ENCODE results near the gene ABCA12.
A peak's percentile ranks its signal among the peaks of the same experiment; 100 is the strongest.
"Not testable (repeated sequence)": the region's sequence is repeated elsewhere in the genome, so short reads cannot be mapped to it uniquely, and the experiment has no call there.

ABCA12 gene, protein sequence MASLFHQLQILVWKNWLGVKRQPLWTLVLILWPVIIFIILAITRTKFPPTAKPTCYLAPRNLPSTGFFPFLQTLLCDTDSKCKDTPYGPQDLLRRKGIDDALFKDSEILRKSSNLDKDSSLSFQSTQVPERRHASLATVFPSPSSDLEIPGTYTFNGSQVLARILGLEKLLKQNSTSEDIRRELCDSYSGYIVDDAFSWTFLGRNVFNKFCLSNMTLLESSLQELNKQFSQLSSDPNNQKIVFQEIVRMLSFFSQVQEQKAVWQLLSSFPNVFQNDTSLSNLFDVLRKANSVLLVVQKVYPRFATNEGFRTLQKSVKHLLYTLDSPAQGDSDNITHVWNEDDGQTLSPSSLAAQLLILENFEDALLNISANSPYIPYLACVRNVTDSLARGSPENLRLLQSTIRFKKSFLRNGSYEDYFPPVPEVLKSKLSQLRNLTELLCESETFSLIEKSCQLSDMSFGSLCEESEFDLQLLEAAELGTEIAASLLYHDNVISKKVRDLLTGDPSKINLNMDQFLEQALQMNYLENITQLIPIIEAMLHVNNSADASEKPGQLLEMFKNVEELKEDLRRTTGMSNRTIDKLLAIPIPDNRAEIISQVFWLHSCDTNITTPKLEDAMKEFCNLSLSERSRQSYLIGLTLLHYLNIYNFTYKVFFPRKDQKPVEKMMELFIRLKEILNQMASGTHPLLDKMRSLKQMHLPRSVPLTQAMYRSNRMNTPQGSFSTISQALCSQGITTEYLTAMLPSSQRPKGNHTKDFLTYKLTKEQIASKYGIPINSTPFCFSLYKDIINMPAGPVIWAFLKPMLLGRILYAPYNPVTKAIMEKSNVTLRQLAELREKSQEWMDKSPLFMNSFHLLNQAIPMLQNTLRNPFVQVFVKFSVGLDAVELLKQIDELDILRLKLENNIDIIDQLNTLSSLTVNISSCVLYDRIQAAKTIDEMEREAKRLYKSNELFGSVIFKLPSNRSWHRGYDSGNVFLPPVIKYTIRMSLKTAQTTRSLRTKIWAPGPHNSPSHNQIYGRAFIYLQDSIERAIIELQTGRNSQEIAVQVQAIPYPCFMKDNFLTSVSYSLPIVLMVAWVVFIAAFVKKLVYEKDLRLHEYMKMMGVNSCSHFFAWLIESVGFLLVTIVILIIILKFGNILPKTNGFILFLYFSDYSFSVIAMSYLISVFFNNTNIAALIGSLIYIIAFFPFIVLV (N-terminal part only)

DNA sequence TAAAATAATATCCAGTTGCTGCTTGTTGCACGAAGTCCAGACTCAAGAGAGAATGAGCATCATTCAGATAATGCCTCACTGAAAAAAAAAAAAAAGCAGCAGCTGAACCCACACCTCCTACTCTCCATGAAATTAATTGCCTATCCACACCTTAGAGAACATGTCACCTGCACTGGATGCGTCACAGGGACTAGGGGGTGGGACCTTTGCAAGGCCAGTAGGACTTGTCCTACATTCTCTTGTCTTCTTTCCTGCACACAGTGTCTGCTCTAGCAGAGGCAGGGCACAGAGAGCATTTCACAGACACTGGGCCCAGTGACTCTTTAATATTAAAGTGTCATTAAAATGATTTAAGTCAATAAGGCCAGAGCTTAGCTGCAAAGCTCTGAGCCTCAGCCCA, at the start of gene ABCA12:
ABCA12 (minus strand) TSS at position 148 of the 400 bp plus-strand sequence. CDS start 418 bp downstream, outside the sequence.
- DNase-seq = peak; percentile 67

- DNase-seq = no peak
These were observed 49.7 kb upstream of the ABCA12 start for GRCh38 chr2:215188078-215188477.

GRCh38 chr2:215186021-215186420, 47.6 kb upstream of the ABCA12 start:
- no peak for DNase-seq

DNA sequence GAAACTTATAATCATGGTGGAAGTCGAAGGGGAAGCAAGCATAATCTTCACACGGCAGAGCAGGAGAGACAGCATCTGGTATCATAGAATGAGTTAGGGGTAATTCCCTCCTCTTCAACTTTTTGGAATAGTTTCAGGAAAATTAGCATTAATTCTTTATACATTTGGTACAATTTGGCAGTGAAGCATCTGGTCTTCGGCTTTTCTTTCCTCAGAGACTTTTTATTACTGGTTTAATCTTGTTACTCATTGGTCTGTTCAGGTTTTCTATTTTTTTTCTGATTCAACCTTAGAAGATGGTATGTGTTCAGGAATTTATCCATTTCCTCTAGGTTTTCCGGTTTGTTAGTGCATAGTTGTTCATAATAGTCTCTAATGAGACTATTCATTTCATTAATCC, 39.7 kb upstream of the ABCA12 start:
- DNase-seq = no peak

DNA sequence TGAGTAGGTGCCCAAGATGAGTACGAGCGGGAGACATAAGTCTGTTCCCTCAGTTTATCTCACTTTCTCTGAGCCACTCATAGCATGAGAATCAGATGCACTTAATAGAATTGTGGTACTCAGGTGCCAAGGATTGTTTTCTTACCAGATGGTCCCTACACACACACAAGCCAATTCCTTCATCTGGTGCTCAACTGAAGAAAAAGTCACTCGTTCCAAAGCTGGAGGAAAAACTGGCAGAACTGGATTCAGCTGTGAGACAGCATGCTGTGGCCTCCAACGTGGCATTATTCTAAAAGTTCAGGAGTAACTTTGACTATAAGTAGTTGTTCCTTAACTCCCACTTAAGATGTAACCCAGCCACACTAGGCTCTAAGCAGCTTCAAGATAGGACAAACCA, 33.4 kb upstream of the ABCA12 start:
- no peak for DNase-seq

DNA sequence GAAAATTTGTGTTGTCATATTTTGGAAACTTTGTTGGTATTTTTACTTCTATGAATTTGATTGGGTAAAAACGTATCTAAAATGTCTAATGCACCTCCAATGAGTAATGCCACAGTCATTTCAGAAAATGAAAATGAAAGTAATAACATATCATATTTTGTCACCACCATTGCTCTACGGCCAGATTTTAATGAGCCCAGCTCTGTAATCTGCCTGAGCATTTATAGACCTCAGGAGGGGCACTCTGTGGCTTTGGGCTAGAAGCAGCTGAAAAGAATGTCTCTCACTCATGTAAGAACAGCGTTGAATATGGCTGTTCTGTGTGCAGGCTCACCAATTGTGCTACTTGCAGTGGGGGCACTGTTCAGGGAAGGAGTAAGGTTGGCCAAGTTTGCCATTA, 32.7 kb upstream of the ABCA12 start:
- no peak for DNase-seq

- DNase-seq = not testable (repeated sequence)
These were observed 28.1 kb upstream of the ABCA12 start for GRCh38 chr2:215166505-215166904.

DNA sequence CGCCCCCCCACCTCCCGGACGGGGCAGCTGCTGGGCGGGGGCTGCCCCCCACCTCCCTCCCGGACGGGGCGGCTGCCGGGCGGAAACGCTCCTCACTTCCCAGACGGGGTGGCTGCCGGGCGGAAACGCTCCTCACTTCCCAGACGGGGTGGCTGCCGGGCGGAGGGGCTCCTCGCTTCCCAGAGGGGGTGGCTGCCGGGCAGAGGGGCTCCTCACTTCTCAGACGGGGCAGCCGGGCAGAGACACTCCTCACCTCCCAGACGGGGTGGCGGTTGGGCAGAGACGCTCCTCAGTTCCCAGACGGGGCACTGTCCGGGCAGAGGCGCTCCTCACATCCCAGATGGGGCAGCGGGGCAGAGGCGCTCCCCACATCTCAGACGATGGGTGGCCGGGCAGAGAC, 24.9 kb upstream of the ABCA12 start:
- not testable (repeated sequence) for DNase-seq

DNA sequence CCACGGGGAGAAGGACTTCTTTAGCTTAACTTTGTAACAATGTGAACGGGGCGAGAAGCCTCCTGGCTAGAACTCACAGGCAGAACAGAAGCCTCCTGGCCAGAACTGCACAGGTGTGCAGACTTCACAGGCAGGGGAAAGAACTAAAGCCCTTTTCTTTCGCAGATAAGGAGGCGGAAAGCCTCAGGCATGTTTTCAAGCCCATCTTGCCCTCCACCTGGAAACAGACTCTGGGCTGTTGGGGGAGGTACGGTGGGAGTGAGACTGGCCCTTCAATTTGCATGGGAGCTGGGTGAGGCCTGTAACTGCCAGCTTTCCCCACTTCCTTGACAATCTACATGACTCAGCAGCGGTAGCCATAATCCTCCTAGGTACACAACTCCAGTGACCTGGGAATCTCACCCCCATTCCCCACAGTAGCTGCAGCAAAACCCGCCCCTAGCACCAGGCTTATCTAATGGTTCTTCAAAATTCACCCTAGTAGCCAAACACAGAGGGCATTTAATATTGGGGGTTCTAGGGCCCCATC, 22.9 kb upstream of the ABCA12 start:
- DNase-seq = no peak

DNA sequence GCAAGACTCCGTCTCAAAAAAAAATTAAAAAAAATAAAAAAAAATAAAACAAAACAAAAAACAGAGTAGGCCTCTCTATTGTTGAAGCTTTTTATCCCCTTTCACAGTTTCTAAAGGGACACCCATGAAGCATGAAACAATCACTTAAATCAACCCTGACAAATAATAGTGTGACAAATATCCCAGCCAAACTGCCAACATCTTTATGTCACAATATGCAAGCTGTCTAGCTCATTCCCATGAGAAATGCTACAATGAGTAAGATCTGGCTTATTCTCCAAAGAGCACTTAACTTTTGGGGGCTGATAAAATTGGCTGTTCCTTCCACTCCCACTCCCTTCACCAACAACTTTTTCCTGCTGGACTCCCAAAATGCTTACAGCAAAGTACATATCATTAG, 21.7 kb upstream of the ABCA12 start:
- no peak for DNase-seq

GRCh38 chr2:215156453-215156852, 18.0 kb upstream of the ABCA12 start:
- no peak for DNase-seq

GRCh38 chr2:215149894-215150293, 11.5 kb upstream of the ABCA12 start:
- no peak for DNase-seq

DNA sequence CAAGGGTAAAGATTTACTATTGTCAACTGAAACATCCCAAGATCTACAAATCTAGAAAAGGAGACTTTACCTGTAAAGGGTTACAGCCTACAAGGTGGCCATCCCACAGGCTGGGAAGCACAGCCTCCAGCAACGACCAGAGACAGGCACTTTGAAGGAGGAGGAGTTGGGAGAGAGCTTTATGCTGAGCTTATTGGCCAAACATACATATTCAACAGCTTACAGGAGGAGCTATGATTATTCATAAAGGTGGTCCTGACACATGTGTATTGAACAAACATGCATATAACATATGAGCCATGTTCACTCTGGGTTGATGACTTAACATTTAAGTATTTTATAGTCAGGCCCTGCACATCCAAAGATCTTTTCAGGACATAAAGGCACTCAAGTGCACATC, 11.1 kb upstream of the ABCA12 start:
- DNase-seq = no peak

DNA sequence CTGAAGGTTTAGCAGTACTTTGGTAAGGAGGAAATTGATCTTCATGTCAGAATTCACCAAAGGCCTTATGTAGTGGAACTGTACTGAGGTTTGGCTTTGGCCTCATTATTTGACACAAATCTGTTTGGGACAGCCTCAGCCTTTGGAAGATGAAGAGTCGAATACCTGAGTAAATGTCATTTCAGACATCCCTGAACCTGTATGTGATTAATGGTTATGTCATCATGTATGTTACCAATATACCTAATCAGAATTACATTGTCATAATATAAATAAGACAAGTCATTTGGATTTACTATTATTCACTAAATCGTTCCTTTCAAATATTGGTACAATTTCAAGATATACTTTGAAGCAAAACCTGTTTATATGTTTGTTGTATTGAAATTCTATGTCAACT, 10.6 kb upstream of the ABCA12 start:
- DNase-seq = no peak

DNA sequence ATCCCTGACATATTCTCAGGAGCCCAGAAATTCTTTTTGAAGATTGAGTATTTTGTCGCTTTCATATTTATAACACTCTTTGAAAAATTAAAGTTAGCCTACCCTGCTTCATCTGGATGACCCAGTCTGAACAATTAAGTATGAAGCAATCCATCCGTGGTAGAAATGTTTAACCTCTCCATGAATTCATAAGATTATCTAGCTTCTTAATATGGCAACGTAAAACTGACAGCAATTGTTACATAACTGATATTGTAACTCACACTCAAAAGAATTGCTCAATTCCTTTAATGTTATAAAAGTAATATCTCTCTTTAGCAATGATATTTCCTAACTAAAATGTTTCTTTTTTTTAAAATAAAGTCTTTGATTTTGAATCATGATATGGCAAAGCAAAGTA, 7.2 kb upstream of the ABCA12 start:
- DNase-seq = no peak

- DNase-seq = no peak
These were observed 5.9 kb upstream of the ABCA12 start for GRCh38 chr2:215144106-215144875.

- no peak for DNase-seq
These were observed 5.0 kb upstream of the ABCA12 start for GRCh38 chr2:215143458-215143857.

GRCh38 chr2:215141706-215142105, 3.3 kb upstream of the ABCA12 start:
- no peak for DNase-seq

DNA sequence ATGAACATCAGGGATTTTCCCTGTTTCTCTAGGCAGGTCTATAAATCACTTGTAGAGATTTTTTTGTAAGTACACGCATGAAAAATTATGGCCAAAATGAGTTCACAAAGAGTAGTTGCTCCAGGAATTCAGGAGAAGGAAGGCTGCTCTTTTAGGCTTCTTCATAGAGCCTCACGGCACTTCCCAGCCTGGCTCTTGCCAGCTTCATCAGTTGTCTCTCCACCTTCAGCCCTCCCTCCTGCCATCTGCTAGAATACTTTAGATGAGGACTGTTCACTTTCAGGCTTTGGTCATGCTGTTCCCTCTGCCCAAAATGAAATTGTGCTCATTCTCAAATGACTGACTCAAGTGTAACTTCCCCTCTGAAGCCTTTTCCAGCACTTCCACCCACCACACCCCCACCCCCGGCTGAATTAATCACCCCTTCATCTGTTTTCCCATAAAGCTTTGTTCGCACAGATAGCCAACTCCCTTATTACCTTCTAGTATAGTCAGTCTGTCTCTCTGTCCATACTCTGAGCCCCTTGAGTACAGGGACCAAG, 1.8 kb upstream of the ABCA12 start:
- DNase-seq = no peak

- DNase-seq = peak; percentile 14
These were observed 585 bp downstream of the ABCA12 start for GRCh38 chr2:215137741-215138340.

DNA sequence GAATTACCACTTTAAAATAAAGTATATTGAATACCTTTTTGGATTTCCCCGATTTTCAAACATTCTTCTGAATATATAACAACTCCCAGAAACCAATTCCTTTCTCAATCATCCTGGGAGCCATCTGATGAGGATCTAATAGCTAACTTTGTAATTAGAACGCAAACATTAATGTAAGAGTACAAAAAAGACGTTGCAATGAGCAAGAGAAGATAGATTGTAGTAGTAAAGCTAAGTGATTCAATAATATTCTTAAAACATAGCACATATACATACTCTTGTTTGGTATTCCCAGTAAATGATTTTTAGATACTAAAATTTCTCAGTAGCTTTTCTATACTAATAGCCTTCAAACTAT, 1.1 kb downstream of the ABCA12 start:
- DNase-seq = no peak

Measured in NCI-H146 (cell line).